Inferior parietal cortex (tissue), 1 donor: Measurements from ENCODE around the gene GABRG3.

Experiments used
- DNase-seq: peaks from one replicate; pipeline ENCODE4 v3.0.0-alpha.2; 2016; ENCODE audit errors: extremely low spot score

Gene GABRG3

DNA sequence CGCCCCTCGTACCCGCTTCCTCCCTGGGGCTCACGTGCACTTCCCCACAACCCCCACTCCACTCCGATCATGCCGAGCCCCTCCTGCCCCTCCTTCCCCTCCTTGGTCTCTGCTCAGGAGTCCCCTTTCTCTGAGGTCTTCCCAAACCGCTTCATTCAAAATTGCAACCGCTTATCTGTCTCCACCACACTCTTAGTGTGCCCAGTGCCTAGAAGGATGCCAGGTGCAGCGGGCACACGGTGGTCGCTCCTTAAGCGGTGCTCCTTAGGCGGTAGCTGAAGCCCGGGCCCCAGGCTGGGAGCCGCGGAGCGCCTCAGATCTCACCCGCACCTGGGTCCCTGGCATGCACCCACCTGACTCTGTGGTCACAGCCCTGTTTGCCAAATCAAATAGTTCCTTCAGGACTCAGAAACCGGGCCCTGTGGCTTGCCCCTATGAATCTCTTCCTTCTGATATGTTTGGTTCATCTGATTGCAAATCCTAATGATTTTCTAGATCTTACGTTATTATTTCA lies 603.6 kb downstream of the GABRG3 start:
- DNase-seq, result no peak

GRCh38 chr15:27575521-27575920 lies 604.5 kb downstream of the GABRG3 start:
- no peak for DNase-seq

DNA sequence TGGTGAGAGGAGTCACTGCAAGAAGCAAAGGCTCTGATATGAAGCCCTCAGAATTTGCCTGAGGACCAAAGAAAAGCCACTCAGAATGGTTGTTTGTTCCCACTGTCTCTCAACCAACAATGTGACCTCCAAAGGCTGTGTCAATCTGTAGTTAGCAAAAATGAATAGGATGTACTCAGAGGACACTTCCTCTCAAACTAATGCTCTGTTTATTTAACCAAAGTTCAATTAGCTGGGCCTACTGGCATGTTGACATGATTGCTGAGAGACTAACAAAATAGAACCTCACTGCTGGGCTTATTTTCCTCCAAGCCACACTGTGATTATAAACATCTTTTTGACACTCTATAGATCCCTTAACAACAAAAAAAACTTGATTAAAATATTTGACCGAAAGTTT lies 605.6 kb downstream of the GABRG3 start:
- no peak for DNase-seq

GRCh38 chr15:27579738-27580137 lies 608.8 kb downstream of the GABRG3 start:
- DNase-seq, result no peak

GRCh38 chr15:27582726-27583410 lies 611.9 kb downstream of the GABRG3 start:
- DNase-seq, result no peak

- DNase-seq, result no peak
These were observed 612.7 kb downstream of the GABRG3 start for GRCh38 chr15:27583651-27584050.

DNA sequence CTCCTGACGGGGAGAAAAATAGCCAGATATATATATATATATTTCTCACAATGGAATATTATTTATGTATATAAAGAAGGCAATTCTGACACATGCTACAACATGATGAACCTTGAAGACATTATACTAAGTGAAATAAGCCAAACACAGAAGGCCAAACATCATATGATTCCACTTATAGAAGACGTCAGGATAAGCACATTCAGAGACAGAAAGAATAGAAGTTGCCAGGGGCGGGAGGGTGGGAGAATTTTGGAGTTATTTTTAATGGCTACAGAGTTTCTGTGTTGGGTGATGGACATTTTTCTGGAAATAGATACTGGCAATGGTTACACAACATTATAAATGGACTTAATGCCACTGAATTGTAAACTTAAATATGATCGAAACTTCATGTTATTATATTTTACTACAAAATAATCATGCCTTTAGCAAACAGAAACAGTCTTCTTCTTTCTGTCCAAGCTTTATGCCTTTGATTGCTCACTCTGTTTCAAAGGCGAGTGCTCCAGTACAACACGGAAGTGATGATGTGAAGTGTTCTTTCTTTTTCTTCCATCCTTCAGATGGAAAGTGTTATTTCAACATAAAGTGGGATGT lies 614.2 kb downstream of the GABRG3 start:
- no peak for DNase-seq

- DNase-seq, result no peak
These were observed 616.8 kb downstream of the GABRG3 start for GRCh38 chr15:27587810-27588209.

DNA sequence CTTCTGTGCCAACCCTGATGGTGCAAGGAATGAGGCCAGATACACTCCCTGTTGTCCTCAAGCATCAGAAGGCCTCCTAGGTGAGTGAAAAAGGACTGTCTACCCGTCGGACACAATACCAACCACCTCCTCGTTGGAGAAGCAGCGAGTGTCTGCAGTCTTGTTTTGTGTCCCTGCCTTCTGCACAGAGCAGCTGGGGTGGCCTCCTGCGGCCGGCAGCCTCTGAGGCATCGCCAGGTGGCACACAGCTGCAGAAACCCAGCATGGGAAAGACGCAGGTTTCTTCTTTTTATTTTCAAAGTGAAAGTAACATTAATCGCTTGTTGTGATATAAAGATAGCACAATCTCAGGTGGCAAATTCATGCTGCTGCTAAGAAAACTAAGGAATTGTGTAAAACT lies 618.3 kb downstream of the GABRG3 start:
- DNase-seq, result no peak

GRCh38 chr15:27589782-27590181 lies 618.8 kb downstream of the GABRG3 start:
- DNase-seq, result no peak
